GM12878 (cell line): Measurements from ENCODE around the gene MYF6. TPM values are rescaled to one million over a fixed set of nuclear protein-coding genes. Genes with fewer than 3 reads are reported as not detected.

Experiments used
- ATAC-seq: fragments of 200-7000 bp; cut with Tn5 transposase; 3 replicates; pipeline ENCODE4 v1.9.1; 2020; ENCODE audit warnings: mild to moderate bottlenecking, moderate library complexity
- BruUV-seq: library from RNA; stranded (reverse); fragments of 400-500 nt; replicated peaks from 2 replicates; lab custom pipeline; 2021; lab: Mats Ljungman, UMichigan
- CTCF ChIA-PET: fragments of 300-600 bp; sonication (Branson Sonifier 250); formaldehyde crosslinking; extraction: SDS; loops from one replicate; lab custom pipeline; 2021; ENCODE audit warnings: inconsistent platforms; lab: Yijun Ruan, JAX
- POLR2A ChIA-PET: fragments of 350-600 bp; formaldehyde crosslinking; extraction: SDS; loops from one replicate; lab custom pipeline; 2021; ENCODE audit warnings: inconsistent platforms; lab: Charles Lee
- RAD21 ChIA-PET: fragments of 300-600 bp; sonication (Branson Sonifier 250); formaldehyde crosslinking; loops from one replicate; lab custom pipeline; 2023; ENCODE audit warnings: antibody characterized with exemption; ENCODE audit not compliant: unreplicated experiment; lab: Charles Lee
- SMC1A ChIA-PET: fragments of 300-600 bp; sonication (Branson Sonifier 250); formaldehyde crosslinking; loops from one replicate; lab custom pipeline; 2023; ENCODE audit not compliant: unreplicated experiment, uncharacterized antibody; lab: Charles Lee
- DNase-seq: peaks from one replicate; pipeline ENCODE4 v3.0.0-alpha.2; 2011; ENCODE audit warnings: low read depth, low spot score
- FAIRE-seq: peaks from 3 replicates; lab custom pipeline; 2011; peaks lifted over from hg19 to GRCh38; lab: Jason Lieb, UNC
- H2AFZ ChIP-seq: 2 replicates; pipeline ENCODE4 v1.6.0; 2011; ENCODE audit warnings: low read depth, low read length, control low read depth; ENCODE audit not compliant: control insufficient read depth
- H3K27ac ChIP-seq: 2 replicates; pipeline ENCODE4 v1.5.1; 2011; ENCODE audit warnings: control low read depth; ENCODE audit not compliant: control insufficient read depth, insufficient read depth
- H3K27me3 ChIP-seq, 2 experiments: replicated peaks in 1 of 2; 2 replicates each; pipeline versions ENCODE4 v1.6.0 to v1.6.1; 2011; ENCODE audit warnings: low read length in 1 of 2; ENCODE audit not compliant: control insufficient read depth in 2 of 2, insufficient read depth in 2 of 2
- H3K36me3 ChIP-seq, 2 experiments: 2 replicates each; pipeline ENCODE4 v1.5.1; 2011; ENCODE audit warnings: low read length in 1 of 2; ENCODE audit not compliant: control insufficient read depth in 2 of 2, insufficient read depth in 2 of 2
- H3K4me1 ChIP-seq: 2 replicates; pipeline ENCODE4 v1.6.1; 2011; ENCODE audit warnings: mild to moderate bottlenecking, low read length, moderate library complexity, mixed read lengths; ENCODE audit not compliant: control insufficient read depth, insufficient read depth
- H3K4me2 ChIP-seq: 2 replicates; pipeline ENCODE4 v1.6.0; 2011; ENCODE audit warnings: control low read depth; ENCODE audit not compliant: control insufficient read depth, insufficient read depth
- H3K4me3 ChIP-seq: fragments of 200-600 bp; sonication (generic); 2 replicates; pipeline ENCODE4 v1.5.1; 2016
- H3K79me2 ChIP-seq: 2 replicates; pipeline ENCODE4 v1.6.0; 2011; ENCODE audit warnings: low read length; ENCODE audit not compliant: control insufficient read depth, insufficient read depth
- H3K9ac ChIP-seq: 2 replicates; pipeline ENCODE4 v1.8.0; 2011; ENCODE audit warnings: low read length, control low read depth, mixed read lengths; ENCODE audit not compliant: control insufficient read depth, insufficient read depth
- H3K9me3 ChIP-seq: replicated peaks from 3 replicates; pipeline ENCODE4 v1.5.1; 2011; ENCODE audit warnings: mild to moderate bottlenecking, low read length; ENCODE audit not compliant: control insufficient read depth, insufficient read depth
- H4K20me1 ChIP-seq: 2 replicates; pipeline ENCODE4 v1.6.0; 2011; ENCODE audit not compliant: control insufficient read depth, insufficient read depth
- BHLHE40 ChIP-seq, 2 experiments: fragments of 450-650 bp in 1 of 2; IDR thresholded peaks; 2 replicates each; pipeline ENCODE4 v1.6.1; 2011 to 2017; ENCODE audit warnings: low read depth in 2 of 2, borderline replicate concordance in 1 of 2, improper control_type of control experiment in 1 of 2, low read length in 1 of 2, mild to moderate bottlenecking in 1 of 2
- BMI1 ChIP-seq: fragments of 450-650 bp; IDR thresholded peaks from 2 replicates; pipeline ENCODE4 v1.6.1; 2016; ENCODE audit warnings: mild to moderate bottlenecking, moderate library complexity, borderline replicate concordance
- IRF4 ChIP-seq: IDR thresholded peaks from 2 replicates; pipeline ENCODE4 v1.6.1; 2011; ENCODE audit warnings: low read depth, low read length
- MTA3 ChIP-seq: IDR thresholded peaks from 2 replicates; pipeline ENCODE4 v1.6.1; 2012; ENCODE audit warnings: low read length, inconsistent platforms, borderline replicate concordance
- PBX3 ChIP-seq: IDR thresholded peaks from 2 replicates; pipeline ENCODE4 v1.6.1; 2011; ENCODE audit warnings: mild to moderate bottlenecking, low read depth, low read length, moderate library complexity; ENCODE audit not compliant: insufficient replicate concordance
- RUNX3 ChIP-seq: IDR thresholded peaks from 2 replicates; pipeline ENCODE4 v1.6.1; 2012; ENCODE audit warnings: low read length, inconsistent platforms
- WGBS: methylation state at CpG from one replicate; pipeline ENCODE4 v1.1.6; 2016; ENCODE audit warnings: low lambda C conversion rate; ENCODE audit not compliant: insufficient replicate concordance, insufficient coverage; ENCODE audit errors: missing lambda C conversion rate; 5-methylcytosine and 5-hydroxymethylcytosine counted together
- in situ Hi-C: fragments of 300-500 bp; cut with MboI; formaldehyde crosslinking; loops from 9 replicates; pipeline ENCODE4 v1.14.3; 2018; ENCODE audit warnings: mixed read lengths
- intact Hi-C: fragments of 100-400 bp; cut with micrococcal nuclease; formaldehyde crosslinking; loops from one replicate; pipeline ENCODE4 v1.14.2; 2022; ENCODE audit not compliant: unreplicated experiment
- polyA plus RNA-seq, 11 experiments: library from polyadenylated mRNA; depleted of rRNA in 4 of 11; unstranded in 6 of 11; stranded (reverse) in 5 of 11; fragments of >200 nt; fragmentation: Nextera tagmentation in 4 of 11; fragmentation: Illumina TruSeq in 1 of 11; extraction: Ambion mirVana in 4 of 11; extraction: Trizol in 1 of 11; gene quantifications; 1 replicate in 1 of 11; 2 replicates in 10 of 11; pipeline versions ENCODE4 v1.2.1 to v1.2.3, GENCODE V29; 2011 to 2016; ENCODE audit warnings: inconsistent platforms in 2 of 11, missing spikeins in 2 of 11, low read depth in 1 of 11
- total RNA-seq, 4 experiments: library from RNA; depleted of rRNA in 3 of 4; stranded (reverse); fragments of >200 nt in 3 of 4; fragmentation: Illumina TruSeq in 1 of 4; extraction: Trizol in 1 of 4; gene quantifications; 2 replicates each; pipeline versions ENCODE4 v1.2.1 to v1.2.3, GENCODE V29; 2013 to 2021
- TF ChIP-seq, protein P1 (sequence below): IDR thresholded peaks from 2 replicates; pipeline ENCODE4 v1.6.1; 2012; ENCODE audit warnings: low read length, inconsistent platforms

Gene MYF6
- total and polyA plus RNA-seq, 10 of the 15 experiments (the other 5 are each of a cell fraction or from before 2014, with no cell fraction given), result not detected

- TF ChIP-seq PBX3, result no peak
- TF ChIP-seq BHLHE40 (IDR thresholded peaks at IDR 0.05; ENCODE audit: borderline replicate concordance in 1 of 2, low read depth in 2 of 2, low read length in 1 of 2), result no peak
- no peak for TF ChIP-seq RUNX3
- no peak for TF ChIP-seq MTA3
- TF ChIP-seq BMI1, result no peak
- TF ChIP-seq, protein P1, sequence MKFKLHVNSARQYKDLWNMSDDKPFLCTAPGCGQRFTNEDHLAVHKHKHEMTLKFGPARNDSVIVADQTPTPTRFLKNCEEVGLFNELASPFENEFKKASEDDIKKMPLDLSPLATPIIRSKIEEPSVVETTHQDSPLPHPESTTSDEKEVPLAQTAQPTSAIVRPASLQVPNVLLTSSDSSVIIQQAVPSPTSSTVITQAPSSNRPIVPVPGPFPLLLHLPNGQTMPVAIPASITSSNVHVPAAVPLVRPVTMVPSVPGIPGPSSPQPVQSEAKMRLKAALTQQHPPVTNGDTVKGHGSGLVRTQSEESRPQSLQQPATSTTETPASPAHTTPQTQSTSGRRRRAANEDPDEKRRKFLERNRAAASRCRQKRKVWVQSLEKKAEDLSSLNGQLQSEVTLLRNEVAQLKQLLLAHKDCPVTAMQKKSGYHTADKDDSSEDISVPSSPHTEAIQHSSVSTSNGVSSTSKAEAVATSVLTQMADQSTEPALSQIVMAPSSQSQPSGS, result no peak
These were observed 29.4 kb upstream of the MYF6 start (continued) for GRCh38 chr12:80677994-80678393.

GRCh38 chr12:80679346-80680131, 27.9 kb upstream of the MYF6 start:
- DNase-seq, result no peak
- in situ Hi-C loops, result no loop called here
- Histone ChIP-seq H3K4me2 (no peak overlapping the region), H4K20me1 (no peaks in the 10 kb centered on the region), H3K36me3 (no peaks in the 10 kb centered on the region), H3K79me2 (no peaks in the 10 kb centered on the region), H2AFZ (no peak overlapping the region), H3K9me3 (no peaks in the 10 kb centered on the region), H3K27me3 (no peaks in the 10 kb centered on the region), H3K9ac (no peak overlapping the region), H3K4me3 (no peak overlapping the region), H3K4me1 (no peaks in the 10 kb centered on the region), H3K27ac (no peak overlapping the region)
- SMC1A ChIA-PET, result no interaction called here
- intact Hi-C loops, result no loop called here
- 63% methylated on average over 3 of the region's 3 CpGs for WGBS
- no TSS peak for BruUV-seq
- no peak for FAIRE-seq
- no peak for ATAC-seq
- CTCF ChIA-PET, result interaction anchor here (0.7 to 2.1 kb wide), 2 partner anchors 31 to 168 kb away, joined by 3 to 10 read pairs; no protein-coding TSS in a partner anchor
- POLR2A ChIA-PET, result no interaction called here
- TF ChIP-seq RUNX3 (no peak), IRF4 (no peak)
- RAD21 ChIA-PET, result no interaction called here
